HG03442 (cell line): Measurements from ENCODE around the gene NEK11.

Experiments used
- ATAC-seq: cut with Tn5 transposase; IDR thresholded peaks from one replicate; pipeline ENCODE4 v1.9.1; 2021; ENCODE audit warnings: mild to moderate bottlenecking, moderate library complexity; ENCODE audit not compliant: unreplicated experiment

Gene NEK11

GRCh38 chr3:131393868-131394267 is 367.2 kb downstream of the NEK11 start:
- no peak for ATAC-seq

- ATAC-seq = no peak
Observed at GRCh38 chr3:131394400-131394799, 367.7 kb downstream of the NEK11 start.

DNA sequence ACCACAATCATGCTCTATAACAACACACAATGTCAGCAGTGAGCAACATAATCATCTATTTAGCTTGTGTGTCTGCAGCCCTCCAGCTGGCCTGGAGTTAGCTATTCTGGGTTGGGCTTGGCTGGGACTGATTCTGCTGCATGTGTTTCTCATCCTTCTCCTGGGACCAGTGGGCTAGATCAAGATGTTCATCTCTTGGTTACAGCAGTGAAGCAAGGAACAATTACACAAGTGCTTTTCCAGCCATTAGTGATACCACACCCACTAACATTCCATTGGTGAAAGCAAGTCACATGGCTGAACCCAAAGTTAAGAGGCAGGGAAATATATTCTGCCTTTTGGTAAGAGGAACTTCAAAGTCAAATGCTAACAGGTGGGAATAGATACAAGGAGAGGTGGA is 369.5 kb downstream of the NEK11 start:
- ATAC-seq = no peak

GRCh38 chr3:131397889-131398288 is 371.2 kb downstream of the NEK11 start:
- no peak for ATAC-seq
